ENCODE measurements around the gene ASTN2. TPM values are rescaled to one million over a fixed set of nuclear protein-coding genes. Genes with fewer than 3 reads are reported as not detected.

Gene ASTN2
- total and polyA plus RNA-seq, 12 donors = 1.9 to 11.1 (median 4.0) TPM

- TF ChIP-seq CTCF (IDR thresholded peaks at IDR 0.05) = no peak
- H3K36me3 ChIP-seq = no peaks in the 10 kb centered on the region
- 61 to 70% methylated on average over 3 of the region's 3 CpGs for WGBS, 2 donors
- peak overlapping the region in 3 of 10 donors; percentile 20 to 69 (median 52) for H3K27ac ChIP-seq
- peaks cover 0 to 25% (median 12%) of the 10 kb centered on the region in 9 donors for H3K4me1 ChIP-seq
- H3K4me3 ChIP-seq = no peak overlapping the region
- intact Hi-C loops (cut with DNase I) = loop anchor here in 7 of 10 donors (10.0 kb wide), 4 partner anchors 159 to 1059 kb away; partner anchors contain the start of gene PAPPA (in 1 of the 7)
- H3K27me3 ChIP-seq = no peaks in the 10 kb centered on the region
- ATAC-seq (peak in 6 of 8 donors; percentile 38 to 85 (median 65)), DNase-seq (peak in 1 of 2 donors; percentile 28)
- no peaks in the 10 kb centered on the region for H3K9me3 ChIP-seq
These were observed 760.9 kb downstream of the ASTN2 start for GRCh38 chr9:116654059-116654355.

- TF ChIP-seq CTCF (IDR thresholded peaks at IDR 0.05) = no peak
- peak in 3 of 8 donors; percentile 16 to 46 (median 39) for ATAC-seq
- no peaks in the 10 kb centered on the region for H3K27me3 ChIP-seq
- H3K27ac ChIP-seq = peak overlapping the region in 5 of 10 donors; percentile 3 to 69 (median 26)
- WGBS, 2 donors = 85 to 89% methylated on average over 7 of the region's 7 CpGs
- DNase-seq = no peak
- H3K36me3 ChIP-seq = no peaks in the 10 kb centered on the region
- peaks cover 0 to 25% (median 12%) of the 10 kb centered on the region in 9 donors for H3K4me1 ChIP-seq
- intact Hi-C loops (cut with DNase I) = loop anchor here in 7 of 10 donors (10.0 kb wide), 4 partner anchors 159 to 1059 kb away; partner anchors contain the start of gene PAPPA (in 1 of the 7)
- no peaks in the 10 kb centered on the region for H3K9me3 ChIP-seq
- no peak overlapping the region for H3K4me3 ChIP-seq
These were observed 761.4 kb downstream of the ASTN2 start for GRCh38 chr9:116653348-116654058.

- WGBS, 2 donors = 48 to 54% methylated on average over 4 of the region's 4 CpGs
- peaks cover 0 to 32% (median 12%) of the 10 kb centered on the region in 9 donors for H3K4me1 ChIP-seq
- intact Hi-C loops (cut with DNase I) = loop anchor here in 8 of 10 donors (5.0 to 10.0 kb wide), 10 partner anchors 70 to 1055 kb away; partner anchors contain the start of gene PAPPA (in 4 of the 8)
- ATAC-seq = peak; percentile 60 to 97 (median 80)
- peak overlapping the region in 6 of 10 donors; percentile 4 to 53 (median 26) for H3K27ac ChIP-seq
- TF ChIP-seq CTCF (IDR thresholded peaks at IDR 0.05) = peak in 1 of 9 donors; percentile 3
- peak; percentile 18 to 35 for DNase-seq
- H3K4me3 ChIP-seq = no peak overlapping the region
- H3K36me3 ChIP-seq = no peaks in the 10 kb centered on the region
- H3K9me3 ChIP-seq = no peaks in the 10 kb centered on the region
- no peaks in the 10 kb centered on the region for H3K27me3 ChIP-seq
These were observed 767.4 kb downstream of the ASTN2 start for GRCh38 chr9:116647515-116647809.

GRCh38 chr9:116646661-116647514 lies 768.0 kb downstream of the ASTN2 start:
- no peak for DNase-seq
- Histone ChIP-seq H3K27me3 (no peaks in the 10 kb centered on the region), H3K36me3 (no peaks in the 10 kb centered on the region), H3K27ac (peak overlapping the region in 3 of 10 donors; percentile 4 to 53 (median 29)), H3K4me1 (peaks cover 0 to 35% (median 14%) of the 10 kb centered on the region in 9 donors), H3K4me3 (no peak overlapping the region), H3K9me3 (no peaks in the 10 kb centered on the region)
- 77 to 80% methylated on average over 5 of the region's 5 CpGs for WGBS, 2 donors
- ATAC-seq = peak; percentile 65 to 86 (median 76)
- intact Hi-C loops (cut with DNase I) = loop anchor here in 8 of 10 donors (5.0 to 10.0 kb wide), 10 partner anchors 70 to 1055 kb away; partner anchors contain the start of gene PAPPA (in 4 of the 8)
- peak in 8 of 9 donors; percentile 29 to 71 (median 62) for TF ChIP-seq CTCF (IDR thresholded peaks at IDR 0.05)
